GM23248 (cell line): Measurements from ENCODE around the gene HHEX.

Source experiments
- EZH2 ChIP-seq: fragments of 200-600 bp; sonication (generic); IDR thresholded peaks from 2 replicates; pipeline ENCODE4 v1.6.1; 2018; ENCODE audit warnings: antibody characterized with exemption, mild to moderate bottlenecking; ENCODE audit not compliant: insufficient read depth, poor library complexity, severe bottlenecking
- EZH2phosphoT487 ChIP-seq: fragments of 200-600 bp; sonication (generic); IDR thresholded peaks from 2 replicates; pipeline ENCODE4 v1.6.1; 2018; ENCODE audit warnings: antibody characterized with exemption, moderate library complexity, mild to moderate bottlenecking, low read depth; ENCODE audit not compliant: insufficient read depth

GRCh38 chr10:92712016-92712889 lies 22.5 kb downstream of the HHEX start:
- TF ChIP-seq EZH2, result no peak
- TF ChIP-seq EZH2phosphoT487, result no peak
